MCF 10A (cell line): ENCODE data around the gene CGN. TPM values are rescaled to one million over a fixed set of nuclear protein-coding genes. Genes with fewer than 3 reads are reported as not detected.

Experiments
- BruUV-seq: library from RNA; stranded (reverse); fragments of 400-500 nt; replicated peaks from 2 replicates; lab custom pipeline; 2021; lab: Mats Ljungman, UMichigan
- CTCF ChIA-PET: fragments of 300-600 bp; sonication (Branson Sonifier 250); formaldehyde crosslinking; extraction: SDS; loops from one replicate; lab custom pipeline; 2021; ENCODE audit warnings: antibody characterized with exemption, inconsistent platforms; lab: Yijun Ruan, JAX
- POLR2A ChIA-PET: fragments of 300-600, 350-650 bp; sonication (Branson Sonifier 250); formaldehyde crosslinking; extraction: SDS; loops from one replicate; lab custom pipeline; 2020; ENCODE audit warnings: antibody characterized with exemption, inconsistent platforms; lab: Yijun Ruan, JAX
- DNase-seq: peaks from one replicate; pipeline ENCODE4 v3.0.0-alpha.2; 2018; ENCODE audit not compliant: unreplicated experiment
- H3K27ac Mint-ChIP-seq: one replicate; pipeline ENCODE4 v1.8.0; 2022; ENCODE audit warnings: mild to moderate bottlenecking, low read depth, mixed read lengths; ENCODE audit not compliant: unreplicated experiment
- H3K27me3 Mint-ChIP-seq: one replicate; pipeline ENCODE4 v1.8.0; 2022; ENCODE audit warnings: mixed read lengths; ENCODE audit not compliant: insufficient read depth, unreplicated experiment
- H3K36me3 Mint-ChIP-seq: one replicate; pipeline ENCODE4 v1.8.0; 2022; ENCODE audit warnings: mild to moderate bottlenecking, moderate library complexity, mixed read lengths; ENCODE audit not compliant: insufficient read depth, unreplicated experiment
- H3K4me1 Mint-ChIP-seq: one replicate; pipeline ENCODE4 v1.8.0; 2022; ENCODE audit warnings: mixed read lengths; ENCODE audit not compliant: insufficient read depth, unreplicated experiment
- H3K4me3 Mint-ChIP-seq: one replicate; pipeline ENCODE4 v1.8.0; 2022; ENCODE audit warnings: mild to moderate bottlenecking, moderate library complexity, mixed read lengths; ENCODE audit not compliant: unreplicated experiment
- H3K9me3 Mint-ChIP-seq: one replicate; pipeline ENCODE4 v1.8.0; 2022; ENCODE audit warnings: mixed read lengths; ENCODE audit not compliant: unreplicated experiment
- CTCF ChIP-seq: fragments of 200-600 bp; IDR thresholded peaks from one replicate; pipeline ENCODE4 v1.8.0; 2022; ENCODE audit warnings: antibody characterized with exemption, mild to moderate bottlenecking; ENCODE audit not compliant: unreplicated experiment
- intact Hi-C: fragments of 100-400 bp; cut with micrococcal nuclease; formaldehyde crosslinking; loops from 2 replicates; pipeline ENCODE4 v1.14.1; 2022
- total RNA-seq: library from RNA; stranded (reverse); gene quantifications from 2 replicates; pipeline ENCODE4 v1.2.3, GENCODE V29; 2022

The CGN gene
- total RNA-seq, 1 experiment from 2014 or later: 0.33 TPM

DNA sequence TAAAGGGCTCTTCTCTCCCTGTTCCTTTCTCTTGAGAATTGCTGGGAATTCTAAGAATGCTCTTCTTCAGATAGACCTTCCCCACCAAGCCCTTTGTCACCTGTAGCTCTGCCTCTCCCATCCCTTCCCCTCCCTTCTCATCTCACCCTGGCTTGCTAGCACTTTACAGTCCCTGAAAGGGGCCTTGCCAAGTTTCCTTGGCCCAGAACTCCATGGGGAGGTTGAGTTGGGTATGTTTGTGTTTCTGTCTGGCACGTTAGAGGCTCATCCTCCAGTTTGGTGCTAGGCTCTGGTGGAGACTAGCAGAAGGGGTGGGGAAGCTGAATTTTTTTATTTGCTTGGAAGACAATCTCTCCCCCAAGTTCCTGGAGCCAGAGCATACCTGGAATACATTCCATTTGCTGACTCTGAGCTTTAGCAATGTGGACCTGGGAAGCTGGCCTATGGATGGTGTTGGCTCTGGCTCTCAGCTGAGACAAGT is 4.9 kb downstream of the CGN start:
- Mint-ChIP-seq H3K9me3 (no peaks in the 10 kb centered on the region), H3K4me1 (peaks cover 37% of the 10 kb centered on the region), H3K4me3 (no peak overlapping the region), H3K36me3 (peaks cover 4% of the 10 kb centered on the region), H3K27me3 (no peaks in the 10 kb centered on the region), H3K27ac (no peak overlapping the region)
- no peak for DNase-seq
- intact Hi-C loops: no loop called here
- no peak for TF ChIP-seq CTCF
- no TSS peak for BruUV-seq
- POLR2A ChIA-PET: interaction anchor here (0.6 to 0.7 kb wide), 2 partner anchors 20 to 465 kb away, joined by 3 to 5 read pairs; no protein-coding TSS in a partner anchor
- CTCF ChIA-PET: interaction anchor here (0.8 kb wide), 1 partner anchor 12 kb away, joined by 3 read pairs; no protein-coding TSS in a partner anchor

- no peak for TF ChIP-seq CTCF
- CTCF ChIA-PET: interaction anchor here (0.7 to 1.2 kb wide), 4 partner anchors 13 to 416 kb away, joined by 3 read pairs; no protein-coding TSS in a partner anchor
- H3K9me3 Mint-ChIP-seq: no peaks in the 10 kb centered on the region
- no peak overlapping the region for H3K4me3 Mint-ChIP-seq
- DNase-seq: no peak
- intact Hi-C loops: no loop called here
- H3K27ac Mint-ChIP-seq: no peak overlapping the region
- H3K4me1 Mint-ChIP-seq: peaks cover 21% of the 10 kb centered on the region
- no peaks in the 10 kb centered on the region for H3K27me3 Mint-ChIP-seq
- POLR2A ChIA-PET: interaction anchor here (0.7 kb wide), 1 partner anchor 593 kb away, joined by 3 read pairs; no protein-coding TSS in a partner anchor
- no TSS peak for BruUV-seq
- no peaks in the 10 kb centered on the region for H3K36me3 Mint-ChIP-seq
These were observed 7.2 kb downstream of the CGN start for GRCh38 chr1:151518431-151518830.

DNA sequence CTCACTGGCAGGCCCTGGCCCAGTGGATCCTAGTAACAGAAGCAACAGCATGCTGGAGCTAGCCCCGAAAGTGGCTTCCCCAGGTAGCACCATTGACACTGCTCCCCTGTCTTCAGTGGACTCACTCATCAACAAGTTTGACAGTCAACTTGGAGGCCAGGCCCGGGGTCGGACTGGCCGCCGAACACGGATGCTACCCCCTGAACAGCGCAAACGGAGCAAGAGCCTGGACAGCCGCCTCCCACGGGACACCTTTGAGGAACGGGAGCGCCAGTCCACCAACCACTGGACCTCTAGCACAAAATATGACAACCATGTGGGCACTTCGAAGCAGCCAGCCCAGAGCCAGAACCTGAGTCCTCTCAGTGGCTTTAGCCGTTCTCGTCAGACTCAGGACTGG is 7.7 kb downstream of the CGN start:
- H3K27ac Mint-ChIP-seq: no peak overlapping the region
- peaks cover 16% of the 10 kb centered on the region for H3K4me1 Mint-ChIP-seq
- no peak overlapping the region for H3K4me3 Mint-ChIP-seq
- no peaks in the 10 kb centered on the region for H3K9me3 Mint-ChIP-seq
- BruUV-seq: no TSS peak
- CTCF ChIA-PET: interaction anchor here (0.8 to 1.1 kb wide), 2 partner anchors 75 to 216 kb away, joined by 3 read pairs; no protein-coding TSS in a partner anchor
- DNase-seq: no peak
- no peaks in the 10 kb centered on the region for H3K36me3 Mint-ChIP-seq
- intact Hi-C loops: no loop called here
- no peak for TF ChIP-seq CTCF
- H3K27me3 Mint-ChIP-seq: no peaks in the 10 kb centered on the region
- POLR2A ChIA-PET: interaction anchor here (0.7 kb wide), 1 partner anchor 593 kb away, joined by 3 read pairs; no protein-coding TSS in a partner anchor

- intact Hi-C loops: no loop called here
- no TSS peak for BruUV-seq
- no peak for TF ChIP-seq CTCF
- Mint-ChIP-seq H3K27ac (no peak overlapping the region), H3K4me3 (no peak overlapping the region), H3K27me3 (no peaks in the 10 kb centered on the region), H3K36me3 (no peaks in the 10 kb centered on the region), H3K9me3 (no peaks in the 10 kb centered on the region), H3K4me1 (peaks cover 9% of the 10 kb centered on the region)
- CTCF ChIA-PET: interaction anchor here (0.8 to 2.8 kb wide), 4 partner anchors 17 to 215 kb away, joined by 3 to 14 read pairs (median 7); no protein-coding TSS in a partner anchor
- POLR2A ChIA-PET: no interaction called here
- no peak for DNase-seq
These were observed 8.5 kb downstream of the CGN start for GRCh38 chr1:151519667-151520066.
